GM21381 (cell line): Measurements from ENCODE around the gene CPA1.
"Not testable (repeated sequence)": the region's sequence is repeated elsewhere in the genome, so short reads cannot be mapped to it uniquely, and the experiment has no call there.

Experiments used
- ATAC-seq: cut with Tn5 transposase; IDR thresholded peaks from one replicate; pipeline ENCODE4 v1.9.1; 2021; ENCODE audit warnings: mild to moderate bottlenecking, moderate library complexity; ENCODE audit not compliant: unreplicated experiment

The CPA1 gene

GRCh38 chr7:130371046-130371445 is 9.2 kb upstream of the CPA1 start:
- ATAC-seq = no peak

GRCh38 chr7:130372402-130373165 is 7.7 kb upstream of the CPA1 start:
- ATAC-seq = no peak

- ATAC-seq = no peak
Observed at GRCh38 chr7:130374507-130374906, 5.8 kb upstream of the CPA1 start.

- not testable (repeated sequence) for ATAC-seq
Observed at GRCh38 chr7:130376461-130376860, 3.8 kb upstream of the CPA1 start.

- no peak for ATAC-seq
Observed at GRCh38 chr7:130377178-130377577, 3.1 kb upstream of the CPA1 start.

- no peak for ATAC-seq
Observed at GRCh38 chr7:130379019-130379418, 1.3 kb upstream of the CPA1 start.

- no peak for ATAC-seq
Observed at GRCh38 chr7:130379532-130379920, 768 bp upstream of the CPA1 start.

- no peak for ATAC-seq
Observed at GRCh38 chr7:130380861-130381455, 664 bp downstream of the CPA1 start.

GRCh38 chr7:130381468-130382312 is 1.4 kb downstream of the CPA1 start:
- no peak for ATAC-seq

- ATAC-seq = no peak
Observed at GRCh38 chr7:130383187-130383980, 3.1 kb downstream of the CPA1 start.

GRCh38 chr7:130384371-130384801 is 4.1 kb downstream of the CPA1 start:
- no peak for ATAC-seq

GRCh38 chr7:130384841-130385599 is 4.7 kb downstream of the CPA1 start:
- ATAC-seq = no peak

- no peak for ATAC-seq
Observed at GRCh38 chr7:130385600-130386066, 5.3 kb downstream of the CPA1 start.

GRCh38 chr7:130386876-130387275 is 6.6 kb downstream of the CPA1 start:
- no peak for ATAC-seq

GRCh38 chr7:130387306-130387627 is 7.0 kb downstream of the CPA1 start:
- ATAC-seq = no peak

- no peak for ATAC-seq
Observed at GRCh38 chr7:130387628-130388403, 7.5 kb downstream of the CPA1 start.

GRCh38 chr7:130388671-130389070 is 8.4 kb downstream of the CPA1 start:
- no peak for ATAC-seq

- ATAC-seq = no peak
Observed at GRCh38 chr7:130390486-130390885, 10.2 kb downstream of the CPA1 start.

GRCh38 chr7:130393101-130393561 is 12.8 kb downstream of the CPA1 start:
- ATAC-seq = no peak
